HG03097 (cell line): ENCODE results near the gene HOXC9.

Source experiments
- ATAC-seq: cut with Tn5 transposase; IDR thresholded peaks from one replicate; pipeline ENCODE4 v1.9.1; 2021; ENCODE audit not compliant: unreplicated experiment, low FRiP score

Gene HOXC9

DNA sequence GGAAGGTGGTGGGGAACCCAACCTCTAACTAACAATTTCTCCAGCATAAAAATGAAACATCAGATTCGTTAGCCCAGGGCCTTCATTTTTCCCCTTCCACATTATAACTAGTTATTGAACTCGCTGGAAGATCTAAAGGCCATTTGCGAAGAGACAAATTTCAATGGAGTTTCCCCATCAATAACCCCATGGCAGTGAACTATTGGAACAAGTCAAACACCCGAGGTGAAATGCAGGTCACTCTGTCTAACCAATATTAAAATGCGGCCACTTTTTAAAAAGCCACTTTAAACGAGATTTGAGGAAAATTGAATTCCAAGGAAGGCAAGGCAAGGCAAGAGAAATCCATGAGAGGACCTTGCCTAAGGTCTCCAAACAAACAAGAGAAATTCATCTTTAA is 49.1 kb downstream of the HOXC9 start:
- no peak for ATAC-seq

- no peak for ATAC-seq
Observed at GRCh38 chr12:54050482-54050810, 50.5 kb downstream of the HOXC9 start.

- no peak for ATAC-seq
Observed at GRCh38 chr12:54051026-54051842, 51.3 kb downstream of the HOXC9 start.

GRCh38 chr12:54051874-54052437 is 52.0 kb downstream of the HOXC9 start:
- no peak for ATAC-seq

DNA sequence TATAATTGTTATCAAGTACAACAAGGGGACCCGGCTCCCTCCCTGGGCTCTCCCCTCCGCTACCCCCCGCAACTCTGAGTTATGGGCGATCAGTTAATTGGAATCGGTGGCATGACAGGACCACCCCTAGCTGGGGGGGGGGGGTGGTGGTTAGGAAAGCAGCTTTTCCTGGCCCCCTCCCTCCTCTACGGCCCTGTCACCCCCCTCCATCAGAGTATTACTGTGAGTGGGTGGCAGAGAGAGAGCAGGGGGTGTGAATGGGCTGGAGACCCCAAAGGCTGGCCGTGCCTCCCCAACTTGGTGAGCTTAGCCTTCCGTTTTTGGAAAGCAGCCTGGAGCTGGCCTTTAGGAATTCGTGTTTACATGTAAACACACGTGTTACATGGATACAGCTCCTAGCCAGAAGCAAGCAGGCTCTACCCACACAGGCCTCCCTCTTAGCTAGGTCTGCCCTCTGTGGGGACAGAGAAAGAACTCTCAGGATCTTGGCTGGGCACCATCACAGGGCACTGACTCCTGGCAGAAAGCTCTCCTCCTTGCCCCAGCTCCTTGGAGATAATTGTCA is 52.6 kb downstream of the HOXC9 start:
- ATAC-seq, result no peak
